MCF 10A (cell line): ENCODE data around the gene MS4A12. TPM values are rescaled to one million over a fixed set of nuclear protein-coding genes. Genes with fewer than 3 reads are reported as not detected.
"Not testable (repeated sequence)": the region's sequence is repeated elsewhere in the genome, so short reads cannot be mapped to it uniquely, and the experiment has no call there.

Experiments
- BruUV-seq: library from RNA; stranded (reverse); fragments of 400-500 nt; replicated peaks from 2 replicates; lab custom pipeline; 2021; lab: Mats Ljungman, UMichigan
- CTCF ChIA-PET: fragments of 300-600 bp; sonication (Branson Sonifier 250); formaldehyde crosslinking; extraction: SDS; loops from one replicate; lab custom pipeline; 2021; ENCODE audit warnings: antibody characterized with exemption, inconsistent platforms; lab: Yijun Ruan, JAX
- POLR2A ChIA-PET: fragments of 300-600, 350-650 bp; sonication (Branson Sonifier 250); formaldehyde crosslinking; extraction: SDS; loops from one replicate; lab custom pipeline; 2020; ENCODE audit warnings: antibody characterized with exemption, inconsistent platforms; lab: Yijun Ruan, JAX
- DNase-seq: peaks from one replicate; pipeline ENCODE4 v3.0.0-alpha.2; 2018; ENCODE audit not compliant: unreplicated experiment
- H3K27ac Mint-ChIP-seq: one replicate; pipeline ENCODE4 v1.8.0; 2022; ENCODE audit warnings: mild to moderate bottlenecking, low read depth, mixed read lengths; ENCODE audit not compliant: unreplicated experiment
- H3K27me3 Mint-ChIP-seq: one replicate; pipeline ENCODE4 v1.8.0; 2022; ENCODE audit warnings: mixed read lengths; ENCODE audit not compliant: insufficient read depth, unreplicated experiment
- H3K36me3 Mint-ChIP-seq: one replicate; pipeline ENCODE4 v1.8.0; 2022; ENCODE audit warnings: mild to moderate bottlenecking, moderate library complexity, mixed read lengths; ENCODE audit not compliant: insufficient read depth, unreplicated experiment
- H3K4me1 Mint-ChIP-seq: one replicate; pipeline ENCODE4 v1.8.0; 2022; ENCODE audit warnings: mixed read lengths; ENCODE audit not compliant: insufficient read depth, unreplicated experiment
- H3K4me3 Mint-ChIP-seq: one replicate; pipeline ENCODE4 v1.8.0; 2022; ENCODE audit warnings: mild to moderate bottlenecking, moderate library complexity, mixed read lengths; ENCODE audit not compliant: unreplicated experiment
- H3K9me3 Mint-ChIP-seq: one replicate; pipeline ENCODE4 v1.8.0; 2022; ENCODE audit warnings: mixed read lengths; ENCODE audit not compliant: unreplicated experiment
- CTCF ChIP-seq: fragments of 200-600 bp; IDR thresholded peaks from one replicate; pipeline ENCODE4 v1.8.0; 2022; ENCODE audit warnings: antibody characterized with exemption, mild to moderate bottlenecking; ENCODE audit not compliant: unreplicated experiment
- intact Hi-C: fragments of 100-400 bp; cut with micrococcal nuclease; formaldehyde crosslinking; loops from 2 replicates; pipeline ENCODE4 v1.14.1; 2022
- total RNA-seq: library from RNA; stranded (reverse); gene quantifications from 2 replicates; pipeline ENCODE4 v1.2.3, GENCODE V29; 2022

The MS4A12 gene
- total RNA-seq, 1 experiment from 2014 or later = not detected

- peaks cover 14% of the 10 kb centered on the region for H3K27me3 Mint-ChIP-seq
- no peak for TF ChIP-seq CTCF
- ChIA-PET POLR2A (no interaction called here), CTCF (interaction anchor here (1.1 kb wide), 1 partner anchor 167 kb away, joined by 5 read pairs; no protein-coding TSS in a partner anchor)
- no peaks in the 10 kb centered on the region for H3K9me3 Mint-ChIP-seq
- no peak for DNase-seq
- H3K36me3 Mint-ChIP-seq = no peaks in the 10 kb centered on the region
- H3K4me1 Mint-ChIP-seq = no peaks in the 10 kb centered on the region
- H3K4me3 Mint-ChIP-seq = no peak overlapping the region
- intact Hi-C loops = no loop called here
- no TSS peak for BruUV-seq
- H3K27ac Mint-ChIP-seq = no peak overlapping the region
Measured at GRCh38 chr11:60528465-60528864, 35.9 kb downstream of the MS4A12 start.

GRCh38 chr11:60528934-60529333 is 36.4 kb downstream of the MS4A12 start:
- DNase-seq = no peak
- H3K4me1 Mint-ChIP-seq = no peaks in the 10 kb centered on the region
- CTCF ChIA-PET = interaction anchor here (1.1 kb wide), 2 partner anchors 166 to 167 kb away, joined by 3 to 5 read pairs; no protein-coding TSS in a partner anchor
- TF ChIP-seq CTCF = no peak
- no peaks in the 10 kb centered on the region for H3K36me3 Mint-ChIP-seq
- no peak overlapping the region for H3K27ac Mint-ChIP-seq
- no peaks in the 10 kb centered on the region for H3K9me3 Mint-ChIP-seq
- peaks cover 14% of the 10 kb centered on the region for H3K27me3 Mint-ChIP-seq
- POLR2A ChIA-PET = no interaction called here
- no peak overlapping the region for H3K4me3 Mint-ChIP-seq
- intact Hi-C loops = no loop called here
- no TSS peak for BruUV-seq

- ChIA-PET CTCF (no interaction called here), POLR2A (no interaction called here)
- no peaks in the 10 kb centered on the region for H3K4me1 Mint-ChIP-seq
- BruUV-seq = no TSS peak
- H3K27me3 Mint-ChIP-seq = peaks cover 11% of the 10 kb centered on the region
- DNase-seq = no peak
- no peaks in the 10 kb centered on the region for H3K9me3 Mint-ChIP-seq
- intact Hi-C loops = no loop called here
- no peak for TF ChIP-seq CTCF
- H3K27ac Mint-ChIP-seq = no peak overlapping the region
- H3K4me3 Mint-ChIP-seq = no peak overlapping the region
- no peaks in the 10 kb centered on the region for H3K36me3 Mint-ChIP-seq
Measured at GRCh38 chr11:60530454-60531100, 38.0 kb downstream of the MS4A12 start.

GRCh38 chr11:60532383-60532782 is 39.8 kb downstream of the MS4A12 start:
- H3K27ac Mint-ChIP-seq, H3K27me3 Mint-ChIP-seq, H3K36me3 Mint-ChIP-seq, H3K9me3 Mint-ChIP-seq, DNase-seq, intact Hi-C loops, POLR2A ChIA-PET, BruUV-seq, CTCF ChIA-PET, H3K4me3 Mint-ChIP-seq, H3K4me1 Mint-ChIP-seq: not testable (repeated sequence)

GRCh38 chr11:60538627-60539026 is 46.0 kb downstream of the MS4A12 start:
- not testable (repeated sequence) for BruUV-seq, H3K27me3 Mint-ChIP-seq

More at GRCh38 chr11:60538627-60539026, 46.0 kb downstream of the MS4A12 start:
- DNase-seq, H3K9me3 Mint-ChIP-seq, H3K27ac Mint-ChIP-seq, POLR2A ChIA-PET, intact Hi-C loops, CTCF ChIA-PET, H3K4me1 Mint-ChIP-seq, H3K4me3 Mint-ChIP-seq, H3K36me3 Mint-ChIP-seq: not testable (repeated sequence)
